ENCODE measurements around the gene RAB36. TPM values are rescaled to one million over a fixed set of nuclear protein-coding genes. Genes with fewer than 3 reads are reported as not detected.

RAB36 gene
- total RNA-seq, 1 experiment from 2014 or later: 1.4 TPM

DNA sequence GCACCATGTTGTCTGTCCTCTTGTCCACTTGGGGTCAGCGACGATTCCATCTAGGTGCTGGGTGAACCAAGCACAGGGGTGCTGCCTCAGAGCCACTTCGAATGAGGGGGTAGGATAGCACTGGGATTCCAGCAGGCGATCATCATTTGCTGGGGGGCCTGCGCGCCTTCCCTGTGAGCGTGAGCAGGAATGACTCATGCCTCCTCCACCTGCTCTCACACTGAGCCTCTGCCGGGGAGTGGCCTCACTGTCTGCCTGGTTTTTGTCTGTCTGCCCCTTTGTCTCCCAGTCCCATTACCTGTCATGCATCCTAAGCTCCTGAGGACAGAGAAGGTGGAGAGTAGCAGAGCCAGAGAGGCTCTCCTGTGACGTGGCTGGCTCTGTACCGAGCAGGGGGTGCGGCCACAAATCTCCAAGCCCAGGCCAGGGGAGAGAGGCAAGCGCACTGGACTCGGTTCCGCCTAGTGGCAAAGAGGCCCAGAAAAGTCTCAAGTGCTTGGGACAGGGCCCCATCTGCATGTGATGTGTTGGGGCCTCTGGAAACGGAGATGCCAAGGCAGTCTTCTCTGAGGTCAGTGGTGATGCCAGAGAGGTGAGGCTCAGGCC, 34.3 kb upstream of the RAB36 start:
- H3K4ac ChIP-seq (ENCODE audit: low read depth, low read length): no peak overlapping the region
- no peak overlapping the region for H3K14ac ChIP-seq (ENCODE audit: insufficient read depth, low read length)
- no peak overlapping the region for H3K9ac ChIP-seq (ENCODE audit: extremely low read depth, insufficient read length, low read length)
- no peaks in the 10 kb centered on the region for H3K9me3 ChIP-seq (ENCODE audit: control insufficient read depth, low read depth, low read length)
- Mint-ChIP-seq H3K9me3 (no peaks in the 10 kb centered on the region), H3K4me3 (no peak overlapping the region), H3K4me1 (peaks cover 5 to 8% of the 10 kb centered on the region in 2 experiments; a peak in 3 of 4 replicates), H3K36me3 (ENCODE audit: insufficient read depth in 1 of 3, low read depth in 3 of 3) (no peaks in the 10 kb centered on the region), H3K27ac (peak overlapping the region in 1 of 3 experiments; percentile 86; a peak in 2 of 7 replicates), H3K27me3 (ENCODE audit: low read depth) (peaks cover 28% of the 10 kb centered on the region)
- H3K23ac ChIP-seq (ENCODE audit: insufficient read length, low read depth, low read length): no peak overlapping the region
- H3T11ph ChIP-seq (ENCODE audit: low read length): no peak overlapping the region
- H3K4me2 ChIP-seq (ENCODE audit: insufficient read depth, insufficient read length, low read length): no peak overlapping the region
- no peak overlapping the region for H4K8ac ChIP-seq (replicated peaks; ENCODE audit: insufficient read length, low read depth, low read length)
- H3K79me1 ChIP-seq (ENCODE audit: insufficient read depth, low read depth, low read length, poor library complexity, severe bottlenecking): no peaks in the 10 kb centered on the region
- H3K79me2 ChIP-seq (ENCODE audit: insufficient read depth, low read length): no peaks in the 10 kb centered on the region
- no peak overlapping the region for H2BK120ac ChIP-seq (ENCODE audit: low read depth, low read length, poor library complexity, severe bottlenecking)
- no peaks in the 10 kb centered on the region for H3K27me3 ChIP-seq (ENCODE audit: insufficient read depth, low read length)
- H4K20me1 ChIP-seq (ENCODE audit: control insufficient read depth, insufficient read depth, insufficient read length): no peaks in the 10 kb centered on the region
- H3K23me2 ChIP-seq (ENCODE audit: insufficient read length, low read depth, low read length, poor library complexity, severe bottlenecking): no peaks in the 10 kb centered on the region
- DNase-seq: no peak
- H3K27ac ChIP-seq (ENCODE audit: insufficient read length, low read depth, low read length): no peak overlapping the region
- no peak overlapping the region for H3K56ac ChIP-seq (ENCODE audit: insufficient read length, low read depth, low read length)
- H3K18ac ChIP-seq (ENCODE audit: insufficient read length, low read depth, low read length): no peak overlapping the region
- no peak overlapping the region for H4K5ac ChIP-seq (ENCODE audit: insufficient read length, low read depth, low read length)
- no peak overlapping the region for H2BK20ac ChIP-seq (ENCODE audit: low read depth, low read length, poor library complexity, severe bottlenecking)
- H2AFZ ChIP-seq (ENCODE audit: low read length): no peak overlapping the region
- H4K91ac ChIP-seq (ENCODE audit: insufficient read length, low read depth, low read length): no peak overlapping the region
- H2AK5ac ChIP-seq (ENCODE audit: insufficient read length, low read length): no peak overlapping the region
- H2BK15ac ChIP-seq (ENCODE audit: low read depth, low read length): no peak overlapping the region
- no peak for TF ChIP-seq CTCF (conservative IDR thresholded peaks at IDR 0.05)
- no peak overlapping the region for H2BK12ac ChIP-seq (ENCODE audit: insufficient read length, low read depth, low read length)
- WGBS (ENCODE audit: extremely low coverage, insufficient read length, low lambda C conversion rate): no CpG with 5 or more reads among the region's 15 CpGs
- no peaks in the 10 kb centered on the region for H3K4me1 ChIP-seq (ENCODE audit: insufficient read depth, low read length)
- no peak overlapping the region for H2BK5ac ChIP-seq (ENCODE audit: insufficient read length, low read length)
